Amniotic stem cell (primary cell): ENCODE data around the gene MAP1LC3B.

ENCODE experiments used
- DNase-seq: peaks from one replicate; lab custom pipeline; 2025; lab: John Stamatoyannopoulos, UW

MAP1LC3B gene

DNA sequence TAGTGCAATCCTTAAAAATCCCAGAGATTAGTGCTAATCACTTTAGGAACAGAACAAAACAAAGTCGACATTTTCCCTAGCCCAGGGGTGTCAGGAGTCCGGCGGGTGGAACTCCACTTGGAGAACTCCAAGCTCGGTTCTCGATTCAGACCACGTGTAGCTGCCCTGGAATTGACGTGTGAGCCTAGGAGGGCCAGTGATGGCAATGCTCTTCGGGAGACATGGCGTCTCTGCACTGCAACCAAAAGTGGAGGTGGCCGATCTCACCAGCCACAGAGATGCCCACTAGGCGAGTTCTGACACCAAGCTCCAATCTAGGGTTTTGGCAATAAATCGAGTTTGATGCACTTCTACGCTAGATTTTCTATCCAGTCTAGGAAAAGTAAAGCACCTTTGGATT lies 17.6 kb downstream of the MAP1LC3B start:
- DNase-seq: no peak

GRCh38 chr16:87410530-87410929 lies 18.4 kb downstream of the MAP1LC3B start:
- no peak for DNase-seq

DNA sequence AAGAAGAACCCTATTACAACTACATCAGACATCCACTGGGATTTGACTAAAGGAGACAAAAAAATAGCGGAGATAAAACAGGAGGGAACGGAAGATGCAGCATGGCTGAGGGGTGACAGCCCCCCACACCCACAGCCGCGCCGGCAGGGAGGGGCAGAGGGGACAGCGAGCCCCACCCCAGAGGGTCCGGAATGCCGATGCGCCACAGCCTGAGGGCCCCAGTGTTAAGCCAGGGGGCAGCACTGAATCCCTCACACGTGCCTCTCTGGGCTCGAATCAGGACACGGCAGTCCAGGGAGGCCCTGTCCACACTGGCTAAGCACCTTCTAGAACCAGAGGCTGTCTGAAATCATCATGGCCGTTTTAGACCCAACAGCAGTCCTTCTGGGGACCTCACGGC lies 18.8 kb downstream of the MAP1LC3B start:
- no peak for DNase-seq

- no peak for DNase-seq
Measured at GRCh38 chr16:87411375-87412271, 19.5 kb downstream of the MAP1LC3B start.

DNA sequence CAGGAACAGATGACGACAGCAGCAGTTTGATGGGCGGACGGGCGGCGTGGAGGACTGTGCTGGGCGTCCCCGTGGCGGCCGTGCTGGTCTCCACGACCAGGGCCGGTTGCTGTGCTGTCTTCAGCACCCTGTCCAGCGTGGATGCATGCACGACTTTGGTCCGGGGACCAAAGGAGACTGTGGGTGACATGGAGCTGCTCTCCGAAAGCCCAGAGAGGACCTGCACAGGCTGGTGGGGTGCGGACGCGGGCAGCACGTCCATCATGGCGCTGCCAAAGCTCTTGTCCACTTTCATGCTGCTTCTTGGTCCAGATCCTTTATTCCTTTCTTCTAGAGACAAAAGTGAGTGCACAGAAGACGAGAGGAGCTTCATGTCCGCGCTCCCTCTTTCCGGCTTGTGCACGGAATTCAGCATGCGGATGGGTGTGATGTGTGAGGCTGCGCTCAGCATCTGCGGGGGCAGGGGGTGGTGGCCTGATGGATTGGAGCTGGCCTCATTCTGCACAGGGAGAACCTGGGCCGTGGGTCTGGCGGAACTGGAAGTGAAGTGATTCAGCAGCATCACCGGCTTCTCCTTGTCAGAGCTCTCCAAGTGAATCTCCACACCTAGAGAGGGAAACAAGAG lies 20.3 kb downstream of the MAP1LC3B start:
- no peak for DNase-seq

DNA sequence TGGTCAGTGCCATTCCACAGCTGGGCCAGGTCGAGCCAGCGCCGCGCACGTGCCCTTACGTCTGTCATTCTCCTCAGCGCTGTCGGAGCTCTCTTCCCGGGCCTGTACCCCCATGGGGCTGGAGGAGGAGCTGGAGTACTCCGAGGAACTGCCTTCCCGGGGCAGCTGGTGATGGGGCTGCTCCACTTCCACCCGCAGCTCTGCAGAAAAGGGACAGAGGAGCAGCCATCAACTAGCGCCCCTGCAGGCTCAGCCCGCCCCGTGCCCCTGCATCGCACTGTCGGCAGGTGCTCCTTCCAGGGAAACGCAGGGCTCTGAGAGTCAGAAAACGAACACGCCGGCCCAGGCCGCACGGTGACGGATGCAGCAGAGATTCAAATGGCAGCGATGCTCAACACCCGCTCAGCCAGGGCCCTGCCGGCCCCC lies 20.9 kb downstream of the MAP1LC3B start:
- DNase-seq: no peak

GRCh38 chr16:87414251-87414680 lies 22.1 kb downstream of the MAP1LC3B start:
- DNase-seq: no peak

- no peak for DNase-seq
Measured at GRCh38 chr16:87415441-87415840, 23.3 kb downstream of the MAP1LC3B start.

DNA sequence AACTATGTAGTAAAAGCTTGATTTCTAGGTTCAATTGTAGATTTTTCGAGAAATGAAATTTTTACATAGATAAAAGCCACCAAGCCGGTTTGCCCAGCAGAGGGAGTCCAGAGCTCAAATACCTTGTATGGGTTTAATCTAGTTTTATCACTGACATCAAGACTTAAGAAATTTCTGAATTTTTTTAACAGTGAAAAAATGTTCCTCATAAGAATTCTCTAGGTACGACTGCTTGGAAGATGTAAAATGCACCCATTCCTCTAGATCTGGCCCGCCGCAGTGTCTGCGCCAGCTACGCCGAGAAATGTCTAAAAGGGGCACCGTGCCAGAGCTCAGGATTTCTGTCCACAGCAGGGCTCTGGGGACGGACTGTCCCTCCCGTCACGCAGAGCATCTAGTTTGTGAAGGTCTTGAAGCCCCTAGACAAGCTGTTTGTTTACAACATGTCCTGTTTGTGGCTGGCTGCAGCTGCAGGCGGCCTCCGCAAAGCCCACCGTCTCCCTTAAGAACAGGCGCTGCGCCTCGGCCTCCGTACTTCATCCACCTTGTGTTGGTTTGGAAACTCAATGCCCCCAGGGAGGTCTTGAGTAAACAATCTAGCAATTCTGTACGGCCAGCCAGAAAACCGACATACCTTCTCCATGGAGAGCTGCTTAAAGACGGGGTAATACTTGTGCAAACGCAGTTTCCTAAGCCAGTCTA lies 24.8 kb downstream of the MAP1LC3B start:
- peak; percentile 64 for DNase-seq

DNA sequence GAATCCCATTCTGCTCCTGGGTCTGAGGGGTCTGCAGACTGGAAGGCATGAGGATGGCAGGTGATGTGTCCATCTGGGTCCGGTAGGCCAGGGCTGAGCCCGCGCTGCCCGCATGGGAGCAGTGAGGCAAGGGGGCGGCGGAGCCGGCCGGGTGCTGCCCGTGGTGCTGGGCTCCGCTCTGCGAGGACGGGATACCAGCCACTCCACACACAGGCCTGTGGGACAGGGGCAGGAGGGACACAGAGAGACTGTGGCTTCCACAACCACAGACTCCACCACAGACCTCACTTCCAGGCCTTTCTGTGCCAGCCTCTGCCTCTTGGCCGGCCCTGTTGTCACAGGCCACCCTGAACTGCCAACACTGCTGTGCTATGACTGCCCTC lies 25.4 kb downstream of the MAP1LC3B start:
- DNase-seq: no peak

DNA sequence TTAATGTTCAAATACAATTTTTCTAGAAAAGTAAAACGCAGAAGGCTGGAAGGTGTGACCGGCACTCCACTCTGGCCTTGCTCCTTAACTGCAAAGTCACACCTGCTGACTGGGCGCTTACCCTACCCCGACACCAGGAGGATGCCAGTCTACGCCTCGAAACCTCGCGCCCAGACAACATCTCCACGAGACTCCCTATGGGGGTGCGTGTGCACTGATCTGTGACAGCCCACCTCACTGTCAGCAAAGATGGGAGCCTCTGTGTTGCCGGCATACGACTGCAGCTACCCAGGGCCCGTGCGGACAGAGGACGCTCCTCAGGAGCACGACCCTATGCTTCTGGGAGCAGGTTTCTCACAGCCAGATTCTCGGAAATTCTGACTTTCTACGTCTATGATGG lies 26.1 kb downstream of the MAP1LC3B start:
- no peak for DNase-seq

DNA sequence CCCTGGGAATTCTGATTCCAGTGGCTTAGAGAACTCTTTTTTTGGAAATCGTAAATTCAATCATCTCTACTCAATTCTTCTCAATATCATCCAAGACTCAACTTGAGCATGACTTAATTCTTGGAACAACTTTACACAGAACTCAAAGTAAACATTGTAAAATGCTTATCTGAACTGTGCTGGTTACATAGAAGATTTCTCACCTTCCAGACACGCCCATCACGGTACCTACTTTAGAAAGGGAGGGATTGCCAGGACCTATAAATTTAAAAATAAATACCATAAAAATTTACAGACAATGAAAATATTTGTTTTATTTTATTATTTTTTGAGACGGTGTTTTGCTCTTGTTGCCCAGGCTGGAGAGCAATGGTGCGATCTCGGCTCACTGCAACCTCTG lies 26.5 kb downstream of the MAP1LC3B start:
- no peak for DNase-seq

GRCh38 chr16:87420026-87421002 lies 28.2 kb downstream of the MAP1LC3B start:
- no peak for DNase-seq

- no peak for DNase-seq
Measured at GRCh38 chr16:87421003-87421912, 29.1 kb downstream of the MAP1LC3B start.

DNA sequence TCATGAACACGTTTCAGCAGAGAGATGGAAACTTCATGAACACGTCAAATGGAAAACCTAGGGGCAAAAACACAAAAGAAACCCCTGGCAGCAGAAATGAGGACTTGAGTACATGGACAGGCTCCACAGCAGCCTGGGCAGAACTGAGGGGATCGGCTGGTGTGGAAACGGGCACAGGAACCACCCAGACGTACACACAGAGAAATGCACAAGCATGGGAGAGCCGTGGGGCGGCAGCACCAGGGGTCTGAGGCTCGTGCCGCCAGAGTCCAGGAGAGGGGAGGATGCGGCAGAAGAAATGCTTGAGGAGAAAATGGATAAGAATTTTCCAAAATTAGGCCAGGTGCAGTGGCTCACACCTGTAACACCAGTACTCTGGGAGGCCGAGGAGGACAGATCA lies 30.0 kb downstream of the MAP1LC3B start:
- no peak for DNase-seq

GRCh38 chr16:87423429-87423828 lies 31.3 kb downstream of the MAP1LC3B start:
- DNase-seq: no peak

DNA sequence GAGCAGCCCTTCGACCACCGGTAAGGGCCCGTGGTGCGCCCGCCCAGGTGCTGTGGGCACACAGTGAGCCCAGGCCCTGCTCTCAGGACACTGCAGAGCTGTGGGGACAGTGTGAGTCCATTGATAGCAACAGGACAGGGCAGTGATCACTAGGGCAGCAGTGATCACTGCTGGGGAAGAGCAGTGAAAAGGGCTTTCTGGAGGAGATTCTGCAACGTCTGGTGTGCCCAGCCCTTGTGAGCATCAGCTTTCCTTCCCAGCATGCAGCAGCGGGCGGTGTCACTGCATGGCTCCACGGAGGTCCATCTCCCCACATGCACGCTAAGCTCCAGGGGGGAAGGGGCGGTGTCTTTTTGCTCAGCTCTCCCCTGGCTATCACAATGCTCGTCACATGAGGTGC lies 32.1 kb downstream of the MAP1LC3B start:
- DNase-seq: no peak

DNA sequence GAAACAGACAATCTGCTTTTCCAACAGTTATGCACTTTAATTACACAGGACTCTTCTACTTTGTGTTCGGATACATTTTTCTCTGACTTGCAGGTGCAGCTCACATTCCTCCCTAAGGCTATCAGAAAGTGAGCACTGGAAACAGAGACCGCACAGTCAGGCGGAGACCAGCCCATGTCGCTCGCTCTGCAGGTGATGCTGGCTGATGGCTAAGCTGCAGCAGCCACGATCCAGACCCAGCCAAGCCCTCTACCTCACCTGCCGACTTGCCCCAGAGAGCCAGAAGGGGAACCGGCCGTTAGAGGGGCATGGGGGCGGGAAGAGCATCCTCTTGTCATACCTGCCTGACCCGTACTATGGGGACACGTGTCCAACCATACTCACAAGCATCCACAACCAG lies 33.8 kb downstream of the MAP1LC3B start:
- no peak for DNase-seq

DNA sequence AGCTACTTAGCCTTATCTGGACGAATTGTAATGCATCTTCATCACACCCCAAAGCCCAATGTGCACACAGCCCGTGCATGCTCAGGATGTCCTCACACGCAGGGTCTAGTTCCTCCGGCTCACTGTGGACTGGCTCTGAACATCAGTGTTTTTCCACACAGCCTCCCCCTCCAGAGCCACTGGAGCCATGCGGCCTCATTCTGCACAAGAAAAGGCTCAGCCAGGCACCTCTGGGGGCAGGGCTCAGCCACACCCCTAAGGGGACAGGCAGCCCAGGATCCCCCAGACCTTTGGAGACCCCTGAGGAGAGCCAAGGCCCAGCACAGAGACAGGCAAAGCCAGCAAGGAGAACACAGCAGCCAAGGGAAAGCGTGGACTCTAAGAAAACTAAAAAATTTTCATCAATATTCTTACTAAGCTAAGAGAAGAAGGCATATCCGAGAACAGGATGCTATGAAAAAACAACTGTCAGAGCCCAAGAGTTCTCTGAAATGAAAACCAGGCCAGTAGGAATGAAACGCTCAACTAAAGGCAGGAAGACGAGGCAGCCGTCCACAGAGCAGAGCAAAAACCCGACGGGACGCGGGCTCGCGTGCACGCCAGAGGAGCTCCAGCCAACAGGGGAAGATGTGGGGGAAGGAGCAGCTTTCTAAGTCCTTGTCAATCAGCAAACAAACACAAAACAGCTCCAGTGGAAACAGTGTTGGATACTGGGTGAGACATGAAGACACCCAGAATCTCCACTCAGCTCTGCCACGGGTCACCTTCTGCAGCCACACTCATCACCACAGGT lies 34.5 kb downstream of the MAP1LC3B start:
- DNase-seq: no peak

DNA sequence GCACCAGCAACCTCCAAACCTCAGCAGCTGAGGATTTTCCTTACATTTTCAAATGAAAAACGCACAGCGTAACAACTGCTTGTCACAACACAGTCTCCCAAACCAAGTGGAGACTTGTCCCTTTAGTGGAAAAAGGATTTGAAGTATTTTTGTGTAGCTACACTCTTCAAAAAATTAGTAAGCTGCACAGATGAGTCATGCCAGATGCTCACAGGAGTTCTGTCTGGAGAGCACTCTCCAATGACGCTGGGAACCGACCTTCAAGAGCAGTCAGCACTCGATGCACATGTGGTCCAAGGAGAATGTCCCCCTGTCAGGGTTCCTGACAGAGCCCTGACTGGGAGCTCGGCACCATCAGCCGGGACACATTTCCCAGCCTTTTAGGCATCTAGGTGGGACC lies 39.8 kb downstream of the MAP1LC3B start:
- peak; percentile 34 for DNase-seq
